ENCODE results near the gene NCF2. TPM values are rescaled to one million over a fixed set of nuclear protein-coding genes. Genes with fewer than 3 reads are reported as not detected.

Gene NCF2
- total RNA-seq, 1 donor = not detected

- H3K4me3 ChIP-seq (ENCODE audit: low read depth, low read length) = no peak overlapping the region
- no peak for DNase-seq (ENCODE audit: low read depth)
- no peak for TF ChIP-seq CTCF (IDR thresholded peaks at IDR 0.05; ENCODE audit: insufficient read depth, low read depth, low read length)
Observed at GRCh38 chr1:183609759-183610452, 19.6 kb upstream of the NCF2 start.

GRCh38 chr1:183609313-183609712, 19.1 kb upstream of the NCF2 start:
- peak; percentile 75 for DNase-seq (ENCODE audit: low read depth)
- TF ChIP-seq CTCF (IDR thresholded peaks at IDR 0.05; ENCODE audit: insufficient read depth, low read depth, low read length) = peak; percentile 71
- no peak overlapping the region for H3K4me3 ChIP-seq (ENCODE audit: low read depth, low read length)

- TF ChIP-seq CTCF (IDR thresholded peaks at IDR 0.05; ENCODE audit: insufficient read depth, low read depth, low read length) = no peak
Observed at GRCh38 chr1:183607322-183607980, 17.2 kb upstream of the NCF2 start.

GRCh38 chr1:183605904-183606303, 15.6 kb upstream of the NCF2 start:
- TF ChIP-seq CTCF (IDR thresholded peaks at IDR 0.05; ENCODE audit: insufficient read depth, low read depth, low read length) = no peak
- no peak overlapping the region for H3K4me3 ChIP-seq (ENCODE audit: low read depth, low read length)
- DNase-seq (ENCODE audit: low read depth) = no peak

More at GRCh38 chr1:183607322-183607980, 17.2 kb upstream of the NCF2 start:
- H3K4me3 ChIP-seq (ENCODE audit: low read depth, low read length) = no peak overlapping the region
- DNase-seq (ENCODE audit: low read depth) = no peak

GRCh38 chr1:183604815-183605214, 14.6 kb upstream of the NCF2 start:
- no peak for TF ChIP-seq CTCF (IDR thresholded peaks at IDR 0.05; ENCODE audit: insufficient read depth, low read depth, low read length)

GRCh38 chr1:183604038-183604808, 14.0 kb upstream of the NCF2 start:
- TF ChIP-seq CTCF (IDR thresholded peaks at IDR 0.05; ENCODE audit: insufficient read depth, low read depth, low read length) = no peak
- peak; percentile 77 for DNase-seq (ENCODE audit: low read depth)
- H3K4me3 ChIP-seq (ENCODE audit: low read depth, low read length) = no peak overlapping the region

More at GRCh38 chr1:183604815-183605214, 14.6 kb upstream of the NCF2 start:
- no peak overlapping the region for H3K4me3 ChIP-seq (ENCODE audit: low read depth, low read length)
- DNase-seq (ENCODE audit: low read depth) = no peak

All from fibroblast of villous mesenchyme (primary cell).